ENCODE data around the gene VENTX. TPM values are rescaled to one million over a fixed set of nuclear protein-coding genes. Genes with fewer than 3 reads are reported as not detected.

VENTX gene
- total RNA-seq, 1 donor from 2014 or later = 0.23 TPM

GRCh38 chr10:133204226-133205015, 33.2 kb upstream of the VENTX start:
- H3K4me1 Mint-ChIP-seq (ENCODE audit: unreplicated experiment) = no peaks in the 10 kb centered on the region
- H3K36me3 Mint-ChIP-seq (ENCODE audit: low read depth, unreplicated experiment) = no peaks in the 10 kb centered on the region
- no peak overlapping the region for H3K4me3 Mint-ChIP-seq (ENCODE audit: unreplicated experiment)
- DNase-seq (ENCODE audit: low spot score) = no peak
- no peaks in the 10 kb centered on the region for H3K9me3 Mint-ChIP-seq (ENCODE audit: unreplicated experiment)
- H3K27ac Mint-ChIP-seq (ENCODE audit: unreplicated experiment) = peak overlapping the region; percentile 61
- H3K27me3 Mint-ChIP-seq (ENCODE audit: unreplicated experiment) = peaks cover 6% of the 10 kb centered on the region
- no peak for TF ChIP-seq CTCF (IDR thresholded peaks at IDR 0.05; ENCODE audit: unreplicated experiment)

GRCh38 chr10:133205146-133205545, 32.5 kb upstream of the VENTX start:
- Mint-ChIP-seq H3K9me3 (ENCODE audit: unreplicated experiment) (no peaks in the 10 kb centered on the region), H3K4me1 (ENCODE audit: unreplicated experiment) (no peaks in the 10 kb centered on the region), H3K36me3 (ENCODE audit: low read depth, unreplicated experiment) (no peaks in the 10 kb centered on the region), H3K27me3 (ENCODE audit: unreplicated experiment) (peaks cover 5% of the 10 kb centered on the region), H3K27ac (ENCODE audit: unreplicated experiment) (no peak overlapping the region), H3K4me3 (ENCODE audit: unreplicated experiment) (no peak overlapping the region)
- no peak for DNase-seq (ENCODE audit: low spot score)
- TF ChIP-seq CTCF (IDR thresholded peaks at IDR 0.05; ENCODE audit: unreplicated experiment) = no peak

DNA sequence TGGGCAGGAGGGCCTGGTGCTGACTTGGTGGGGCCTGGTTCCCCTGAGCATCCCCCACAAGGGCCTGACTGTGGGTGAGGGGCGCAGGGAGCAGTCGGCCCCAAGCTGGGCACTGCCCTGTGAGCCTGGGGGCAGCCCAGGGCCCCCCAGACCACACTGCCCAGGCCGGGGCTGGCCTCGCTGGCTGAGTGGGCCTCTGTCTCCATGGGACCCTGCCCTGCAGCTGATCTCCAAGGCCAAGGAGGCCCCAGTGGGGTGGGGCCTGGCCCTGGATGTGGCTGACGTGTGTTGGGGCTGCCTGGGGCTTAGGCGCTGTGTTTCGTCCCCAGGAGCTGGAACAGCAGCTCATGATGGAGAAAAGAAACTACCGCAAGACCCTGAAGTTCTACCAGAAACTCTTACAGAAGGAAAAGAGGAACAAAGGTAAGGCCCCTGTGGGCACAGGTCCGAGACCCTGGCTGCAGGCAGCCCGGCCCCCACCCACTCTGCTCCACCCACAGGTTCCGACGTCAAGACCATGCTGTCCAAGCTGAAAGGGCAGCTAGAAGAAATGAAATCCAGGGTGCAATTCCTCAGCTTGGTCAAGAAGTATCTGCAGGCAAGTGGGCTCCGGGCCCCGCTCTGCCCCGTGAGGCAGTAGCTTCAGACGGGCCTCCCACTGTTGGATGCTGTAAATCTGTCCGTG, 31.2 kb upstream of the VENTX start:
- H3K27ac Mint-ChIP-seq (ENCODE audit: unreplicated experiment) = no peak overlapping the region
- DNase-seq (ENCODE audit: low spot score) = no peak
- TF ChIP-seq CTCF (IDR thresholded peaks at IDR 0.05; ENCODE audit: unreplicated experiment) = no peak
- no peaks in the 10 kb centered on the region for H3K9me3 Mint-ChIP-seq (ENCODE audit: unreplicated experiment)
- no peak overlapping the region for H3K4me3 Mint-ChIP-seq (ENCODE audit: unreplicated experiment)
- no peaks in the 10 kb centered on the region for H3K4me1 Mint-ChIP-seq (ENCODE audit: unreplicated experiment)
- peaks cover 3% of the 10 kb centered on the region for H3K27me3 Mint-ChIP-seq (ENCODE audit: unreplicated experiment)
- no peaks in the 10 kb centered on the region for H3K36me3 Mint-ChIP-seq (ENCODE audit: low read depth, unreplicated experiment)

- no peak for TF ChIP-seq CTCF (IDR thresholded peaks at IDR 0.05; ENCODE audit: unreplicated experiment)
- DNase-seq (ENCODE audit: low spot score) = no peak
- Mint-ChIP-seq H3K4me1 (ENCODE audit: unreplicated experiment) (no peaks in the 10 kb centered on the region), H3K27ac (ENCODE audit: unreplicated experiment) (no peak overlapping the region), H3K27me3 (ENCODE audit: unreplicated experiment) (peaks cover 6% of the 10 kb centered on the region), H3K36me3 (ENCODE audit: low read depth, unreplicated experiment) (no peaks in the 10 kb centered on the region), H3K4me3 (ENCODE audit: unreplicated experiment) (no peak overlapping the region), H3K9me3 (ENCODE audit: unreplicated experiment) (no peaks in the 10 kb centered on the region)
These were observed 30.5 kb upstream of the VENTX start for GRCh38 chr10:133207041-133207600.

DNA sequence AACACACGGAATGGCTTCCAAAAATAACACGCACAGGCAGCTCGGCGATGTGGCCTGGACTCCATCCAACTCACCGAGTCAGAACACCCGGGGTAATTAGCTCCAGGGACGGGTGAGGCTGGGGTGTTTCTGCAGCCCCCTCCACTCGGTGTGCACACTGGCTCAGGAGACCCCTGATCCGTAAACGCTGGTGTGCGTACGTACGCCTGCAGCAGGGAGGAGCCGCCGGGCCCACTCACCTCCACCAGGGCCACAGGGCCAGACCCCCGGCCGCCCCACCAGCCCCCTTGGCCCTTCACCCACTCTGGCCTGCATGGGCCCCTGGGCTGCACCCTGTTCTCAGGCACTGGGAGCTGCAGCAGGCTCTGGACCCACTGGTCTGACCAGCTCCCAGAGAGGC, 30.0 kb upstream of the VENTX start:
- DNase-seq (ENCODE audit: low spot score) = no peak
- no peak overlapping the region for H3K27ac Mint-ChIP-seq (ENCODE audit: unreplicated experiment)
- no peaks in the 10 kb centered on the region for H3K36me3 Mint-ChIP-seq (ENCODE audit: low read depth, unreplicated experiment)
- peaks cover 7% of the 10 kb centered on the region for H3K27me3 Mint-ChIP-seq (ENCODE audit: unreplicated experiment)
- H3K4me1 Mint-ChIP-seq (ENCODE audit: unreplicated experiment) = no peaks in the 10 kb centered on the region
- no peak for TF ChIP-seq CTCF (IDR thresholded peaks at IDR 0.05; ENCODE audit: unreplicated experiment)
- H3K9me3 Mint-ChIP-seq (ENCODE audit: unreplicated experiment) = no peaks in the 10 kb centered on the region
- no peak overlapping the region for H3K4me3 Mint-ChIP-seq (ENCODE audit: unreplicated experiment)

Data from endothelial cell (in vitro differentiated cells).